K562 (cell line): ENCODE measurements around the gene SLC22A1. TPM values are rescaled to one million over a fixed set of nuclear protein-coding genes. Genes with fewer than 3 reads are reported as not detected.

Experiments
- CBX1 ChIP-seq: sonication (generic); IDR thresholded peaks from 2 replicates; pipeline ENCODE4 v1.6.1; 2016; ENCODE audit warnings: antibody characterized with exemption, low read depth, mild to moderate bottlenecking
- ELF1 ChIP-seq: fragments of 200-800 bp; sonication (Bioruptor generic); IDR thresholded peaks from 2 replicates; pipeline ENCODE4 v1.6.1; 2016; ENCODE audit warnings: missing genetic modification characterization, missing compliant biosample characterization
- MIER1 ChIP-seq: fragments of 450-650 bp; IDR thresholded peaks from 2 replicates; pipeline ENCODE4 v1.6.1; 2016; ENCODE audit warnings: antibody characterized with exemption, mild to moderate bottlenecking, low read depth
- NFIX ChIP-seq: fragments of 250-450 bp; sonication (Bioruptor Pico); IDR thresholded peaks from 2 replicates; pipeline ENCODE4 v1.4.0; 2020; ENCODE audit warnings: low read depth, mild to moderate bottlenecking, moderate library complexity
- TOE1 ChIP-seq, 2 experiments: fragments of 450-650 bp in 1 of 2; sonication (generic) in 1 of 2; formaldehyde crosslinking in 1 of 2; IDR thresholded peaks; 2 replicates each; pipeline versions ENCODE4 v1.7.1 to v1.8.0; 2016 to 2022; ENCODE audit warnings: borderline replicate concordance in 2 of 2, mild to moderate bottlenecking in 2 of 2, antibody characterized with exemption in 1 of 2, inconsistent platforms in 1 of 2, low read depth in 1 of 2, missing genetic modification reagents in 1 of 2, moderate library complexity in 1 of 2
- ZNF12 ChIP-seq: sonication (generic); formaldehyde crosslinking; IDR thresholded peaks from 2 replicates; pipeline ENCODE4 v1.4.0; 2020; ENCODE audit warnings: mild to moderate bottlenecking, missing genetic modification reagents
- ZNF224 ChIP-seq: sonication (generic); formaldehyde crosslinking; IDR thresholded peaks from 2 replicates; pipeline ENCODE4 v1.8.0; 2022; ENCODE audit warnings: mild to moderate bottlenecking, missing genetic modification reagents
- polyA plus RNA-seq, 8 experiments: library from polyadenylated mRNA; depleted of rRNA in 4 of 8; stranded (reverse) in 5 of 8; unstranded in 3 of 8; fragments of >200 nt; fragmentation: Nextera tagmentation in 2 of 8; fragmentation: Illumina TruSeq in 1 of 8; extraction: Ambion mirVana in 2 of 8; extraction: Trizol in 1 of 8; gene quantifications; 2 replicates each; pipeline versions ENCODE4 v1.2.1 to v1.2.3, GENCODE V29; 2011 to 2014; ENCODE audit warnings: inconsistent platforms in 1 of 8, missing spikeins in 1 of 8
- total RNA-seq, 7 experiments: library from RNA; depleted of rRNA in 6 of 7; stranded (reverse); fragments of >200 nt in 6 of 7; fragmentation: Illumina TruSeq in 2 of 7; extraction: Trizol in 2 of 7; gene quantifications; 2 replicates each; pipeline versions ENCODE4 v1.2.1 to v1.2.3, GENCODE V29; 2011 to 2021; ENCODE audit warnings: low replicate concordance in 1 of 7
- TF ChIP-seq, protein P1 (sequence below): fragments of 150-350 bp; conservative IDR thresholded peaks from 2 replicates; pipeline ENCODE4 v1.6.1; 2014; ENCODE audit warnings: low read length
- TF ChIP-seq, protein P2 (sequence below): IDR thresholded peaks from 2 replicates; pipeline ENCODE4 v1.6.1; 2014; ENCODE audit warnings: antibody characterized with exemption

The SLC22A1 gene
- total and polyA plus RNA-seq, 9 of the 15 experiments (the other 6 are each of a cell fraction or from before 2014, with no cell fraction given), result 0.11 to 0.60 (median 0.26) TPM; not detected in 4

DNA sequence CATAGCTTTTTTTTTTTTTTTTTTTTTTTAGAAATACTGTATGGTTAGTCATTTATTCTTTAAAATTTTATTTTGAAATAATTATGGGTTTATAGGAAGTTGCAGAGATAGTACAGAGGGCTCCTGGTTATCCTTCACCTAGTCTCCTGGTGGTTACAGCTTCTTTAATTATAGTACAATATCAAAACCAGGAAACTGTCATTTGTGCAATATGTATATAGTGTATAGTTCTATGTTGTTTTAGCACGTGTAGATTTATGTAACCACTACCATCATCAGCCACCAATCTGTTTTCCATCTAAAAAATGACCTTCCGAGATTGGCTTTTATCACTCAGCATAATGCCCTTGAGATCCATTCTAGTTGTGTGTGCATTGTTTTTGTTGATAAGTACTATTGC is 82.3 kb downstream of the SLC22A1 start (continued):
- TF ChIP-seq, protein P1, sequence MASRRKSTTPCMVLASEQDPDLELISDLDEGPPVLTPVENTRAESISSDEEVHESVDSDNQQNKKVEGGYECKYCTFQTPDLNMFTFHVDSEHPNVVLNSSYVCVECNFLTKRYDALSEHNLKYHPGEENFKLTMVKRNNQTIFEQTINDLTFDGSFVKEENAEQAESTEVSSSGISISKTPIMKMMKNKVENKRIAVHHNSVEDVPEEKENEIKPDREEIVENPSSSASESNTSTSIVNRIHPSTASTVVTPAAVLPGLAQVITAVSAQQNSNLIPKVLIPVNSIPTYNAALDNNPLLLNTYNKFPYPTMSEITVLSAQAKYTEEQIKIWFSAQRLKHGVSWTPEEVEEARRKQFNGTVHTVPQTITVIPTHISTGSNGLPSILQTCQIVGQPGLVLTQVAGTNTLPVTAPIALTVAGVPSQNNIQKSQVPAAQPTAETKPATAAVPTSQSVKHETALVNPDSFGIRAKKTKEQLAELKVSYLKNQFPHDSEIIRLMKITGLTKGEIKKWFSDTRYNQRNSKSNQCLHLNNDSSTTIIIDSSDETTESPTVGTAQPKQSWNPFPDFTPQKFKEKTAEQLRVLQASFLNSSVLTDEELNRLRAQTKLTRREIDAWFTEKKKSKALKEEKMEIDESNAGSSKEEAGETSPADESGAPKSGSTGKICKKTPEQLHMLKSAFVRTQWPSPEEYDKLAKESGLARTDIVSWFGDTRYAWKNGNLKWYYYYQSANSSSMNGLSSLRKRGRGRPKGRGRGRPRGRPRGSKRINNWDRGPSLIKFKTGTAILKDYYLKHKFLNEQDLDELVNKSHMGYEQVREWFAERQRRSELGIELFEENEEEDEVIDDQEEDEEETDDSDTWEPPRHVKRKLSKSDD, result no peak
- TF ChIP-seq ZNF12 (CRISPR knock-in tag) (no peak), ZNF224 (CRISPR knock-in tag) (no peak), ELF1 (tag) (no peak), MIER1 (no peak), CBX1 (no peak), TOE1 (IDR thresholded peaks at IDR 0.05; ENCODE audit: borderline replicate concordance) (no peak), TOE1 (CRISPR knock-in tag; IDR thresholded peaks at IDR 0.05; ENCODE audit: borderline replicate concordance, low read depth) (no peak), NFIX (no peak)
- TF ChIP-seq, protein P2, sequence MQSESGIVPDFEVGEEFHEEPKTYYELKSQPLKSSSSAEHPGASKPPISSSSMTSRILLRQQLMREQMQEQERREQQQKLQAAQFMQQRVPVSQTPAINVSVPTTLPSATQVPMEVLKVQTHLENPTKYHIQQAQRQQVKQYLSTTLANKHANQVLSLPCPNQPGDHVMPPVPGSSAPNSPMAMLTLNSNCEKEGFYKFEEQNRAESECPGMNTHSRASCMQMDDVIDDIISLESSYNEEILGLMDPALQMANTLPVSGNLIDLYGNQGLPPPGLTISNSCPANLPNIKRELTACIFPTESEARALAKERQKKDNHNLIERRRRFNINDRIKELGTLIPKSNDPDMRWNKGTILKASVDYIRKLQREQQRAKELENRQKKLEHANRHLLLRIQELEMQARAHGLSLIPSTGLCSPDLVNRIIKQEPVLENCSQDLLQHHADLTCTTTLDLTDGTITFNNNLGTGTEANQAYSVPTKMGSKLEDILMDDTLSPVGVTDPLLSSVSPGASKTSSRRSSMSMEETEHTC, result no peak
